B cell (primary cell): Measurements from ENCODE around the gene DDX59. TPM values are rescaled to one million over a fixed set of nuclear protein-coding genes. Genes with fewer than 3 reads are reported as not detected.

ENCODE experiments used
- ATAC-seq: fragments of 200-7000 bp; cut with Tn5 transposase; one replicate; pipeline ENCODE4 v1.10.0; 2021; ENCODE audit warnings: low read depth, mild to moderate bottlenecking, moderate number of reproducible peaks, moderate library complexity
- CTCF ChIA-PET: fragments of 350-600 bp; sonication (Branson Sonifier 250); formaldehyde crosslinking; loops from one replicate; lab custom pipeline; 2021; ENCODE audit warnings: antibody characterized with exemption, inconsistent platforms; lab: Charles Lee
- POLR2A ChIA-PET: fragments of 350-600 bp; sonication (Branson Sonifier 250); formaldehyde crosslinking; loops from one replicate; lab custom pipeline; 2021; ENCODE audit warnings: antibody characterized with exemption; lab: Charles Lee
- DNase-seq: peaks from one replicate; pipeline ENCODE4 v3.0.0; 2013
- H2AFZ ChIP-seq: 2 replicates; pipeline ENCODE4 v1.6.1; 2012; ENCODE audit warnings: mild to moderate bottlenecking, low read depth, low read length; ENCODE audit not compliant: insufficient read depth, poor library complexity, severe bottlenecking
- H3K27ac ChIP-seq, 2 donors: 1 replicate in 1 of 2; 2 replicates in 1 of 2; pipeline ENCODE4 v1.5.1; 2012 to 2013; ENCODE audit warnings: low read length in 2 of 2, mild to moderate bottlenecking in 2 of 2, moderate library complexity in 1 of 2
- H3K27me3 ChIP-seq, 4 experiments: fragments of 200-600 bp in 1 of 4; sonication (generic) in 1 of 4; replicated peaks in 1 of 4; 1 replicate in 2 of 4; 2 replicates in 2 of 4; pipeline versions ENCODE4 v1.6.1 to v1.7.0; 2013 to 2016; ENCODE audit warnings: low read length in 3 of 4, mild to moderate bottlenecking in 2 of 4, mixed read lengths in 1 of 4, moderate library complexity in 1 of 4; ENCODE audit not compliant: insufficient read depth in 4 of 4, control insufficient read depth in 3 of 4; ENCODE audit errors: control extremely low read depth in 1 of 4
- H3K36me3 ChIP-seq, 2 experiments: replicated peaks in 1 of 2; 1 replicate in 1 of 2; 2 replicates in 1 of 2; pipeline versions ENCODE4 v1.6.1 to v1.7.1; 2013; ENCODE audit warnings: low read length in 1 of 2; ENCODE audit not compliant: insufficient read depth in 2 of 2, control insufficient read depth in 1 of 2; ENCODE audit errors: control extremely low read depth in 1 of 2, extremely low read depth in 1 of 2
- H3K4me1 ChIP-seq, 2 donors: fragments of 200-600 bp in 1 of 2; sonication (generic) in 1 of 2; 1 replicate in 1 of 2; 2 replicates in 1 of 2; pipeline versions ENCODE4 v1.5.1 to v1.6.1; 2013 to 2017; ENCODE audit warnings: low read length in 2 of 2; ENCODE audit not compliant: control insufficient read depth in 2 of 2, insufficient read depth in 2 of 2
- H3K4me2 ChIP-seq: replicated peaks from 2 replicates; pipeline ENCODE3; 2012; ENCODE audit warnings: mild to moderate bottlenecking, low read depth, low read length; ENCODE audit not compliant: poor library complexity, severe bottlenecking
- H3K4me3 ChIP-seq, 5 experiments: fragments of 200-600 bp in 1 of 5; sonication (generic) in 1 of 5; 1 replicate in 3 of 5; 2 replicates in 2 of 5; pipeline versions ENCODE4 v1.5.1 to v1.7.0; 2011 to 2016; ENCODE audit warnings: low read length in 4 of 5, mild to moderate bottlenecking in 4 of 5, low read depth in 2 of 5, control low read depth in 1 of 5, moderate library complexity in 1 of 5; ENCODE audit not compliant: insufficient read depth in 1 of 5; ENCODE audit errors: control extremely low read depth in 1 of 5, extremely low read depth in 1 of 5
- H3K79me2 ChIP-seq: fragments of 200-600 bp; sonication (generic); one replicate; pipeline ENCODE4 v1.6.0; 2016; ENCODE audit warnings: low read length; ENCODE audit not compliant: control insufficient read depth, insufficient read depth
- H3K9ac ChIP-seq: fragments of 200-600 bp; sonication (generic); 2 replicates; pipeline ENCODE4 v1.6.1; 2017; ENCODE audit warnings: mild to moderate bottlenecking, low read length, moderate library complexity
- H3K9me3 ChIP-seq, 3 donors: one replicate each; pipeline versions ENCODE4 v1.6.1 to v1.7.1; 2013; ENCODE audit warnings: low read length in 2 of 3; ENCODE audit not compliant: control insufficient read depth in 2 of 3, insufficient read depth in 1 of 3; ENCODE audit errors: control extremely low read depth in 1 of 3
- H4K20me1 ChIP-seq: 2 replicates; pipeline ENCODE4 v1.6.0; 2012; ENCODE audit warnings: mild to moderate bottlenecking, low read length; ENCODE audit not compliant: insufficient read depth, control insufficient read depth, poor library complexity, severe bottlenecking
- H3K27ac Mint-ChIP-seq: one replicate; pipeline ENCODE4 v1.8.0; 2021; ENCODE audit warnings: mixed read lengths
- H3K27me3 Mint-ChIP-seq: one replicate; pipeline ENCODE4 v1.8.0; 2021; ENCODE audit warnings: mixed read lengths
- H3K4me1 Mint-ChIP-seq: one replicate; pipeline ENCODE4 v1.8.0; 2021; ENCODE audit warnings: mixed read lengths
- H3K4me3 Mint-ChIP-seq: one replicate; pipeline ENCODE4 v1.8.0; 2021; ENCODE audit warnings: mixed read lengths
- H3K9me3 Mint-ChIP-seq: one replicate; pipeline ENCODE4 v1.8.0; 2022; ENCODE audit warnings: mixed read lengths; ENCODE audit not compliant: insufficient read depth
- CTCF ChIP-seq: fragments of 200-600 bp; IDR thresholded peaks from one replicate; pipeline ENCODE4 v1.8.0; 2022; ENCODE audit warnings: antibody characterized with exemption, mild to moderate bottlenecking
- EZH2 ChIP-seq: IDR thresholded peaks from 2 replicates; pipeline ENCODE4 v1.6.1; 2012; ENCODE audit warnings: borderline replicate concordance, low read depth, mild to moderate bottlenecking, moderate library complexity, low read length; ENCODE audit not compliant: insufficient read depth, poor library complexity, severe bottlenecking
- WGBS: methylation state at CpG from one replicate; pipeline ENCODE4 v1.1.5; 2013; ENCODE audit warnings: missing lambda C conversion rate; ENCODE audit not compliant: insufficient coverage; 5-methylcytosine and 5-hydroxymethylcytosine counted together
- intact Hi-C: fragments of 100-400 bp; cut with micrococcal nuclease; formaldehyde crosslinking; loops from one replicate; pipeline ENCODE4 v1.10.0; 2022
- polyA plus RNA-seq: library from polyadenylated mRNA; depleted of rRNA; stranded (reverse); fragments of >200 nt; gene quantifications from 2 replicates; pipeline ENCODE4 v1.2.3, GENCODE V29; 2012
- total RNA-seq, 2 donors: library from RNA; stranded (reverse); fragments of 120-200 nt in 1 of 2; gene quantifications; 1 replicate in 1 of 2; 2 replicates in 1 of 2; pipeline versions ENCODE4 v1.2.3 to v1.2.4, GENCODE V29; 2013 to 2022

Gene DDX59
- total and polyA plus RNA-seq, 2 donors (not counting 1 experiment from before 2014, with no cell fraction given), result 20.2 to 41.9 TPM

GRCh38 chr1:200654660-200655059 lies 15.0 kb downstream of the DDX59 start:
- H4K20me1 ChIP-seq, result no peaks in the 10 kb centered on the region
- no peaks in the 10 kb centered on the region for H3K27me3 Mint-ChIP-seq
- intact Hi-C loops, result loop anchor here (2.0 kb wide), 1 partner anchor 14 kb away; the partner anchor contains the start of gene DDX59
- TF ChIP-seq EZH2 (no peak), CTCF (no peak)
- peaks cover 0 to 36% of the 10 kb centered on the region in 2 experiments for H3K36me3 ChIP-seq
- H3K79me2 ChIP-seq, result no peaks in the 10 kb centered on the region
- no peaks in the 10 kb centered on the region for H3K9me3 Mint-ChIP-seq
- no peak overlapping the region for H3K4me3 ChIP-seq
- no peak overlapping the region for H3K9ac ChIP-seq
- H3K4me3 Mint-ChIP-seq, result no peak overlapping the region
- H3K27ac Mint-ChIP-seq, result peak overlapping the region; percentile 1
- CTCF ChIA-PET, result no interaction called here
- no peak overlapping the region for H3K4me2 ChIP-seq
- DNase-seq (no peak), ATAC-seq (no peak)
- no peak overlapping the region for H3K27ac ChIP-seq
- H3K4me1 ChIP-seq, result peaks cover 0 to 7% of the 10 kb centered on the region in 2 donors
- H3K27me3 ChIP-seq, result no peaks in the 10 kb centered on the region
- no peak overlapping the region for H2AFZ ChIP-seq
- POLR2A ChIA-PET, result no interaction called here
- H3K4me1 Mint-ChIP-seq, result peaks cover 24% of the 10 kb centered on the region
- H3K9me3 ChIP-seq, result no peaks in the 10 kb centered on the region
- 59% methylated on average over 5 of the region's 5 CpGs for WGBS

GRCh38 chr1:200653022-200653462 lies 16.7 kb downstream of the DDX59 start:
- ATAC-seq (no peak), DNase-seq (no peak)
- no peaks in the 10 kb centered on the region for H4K20me1 ChIP-seq
- Mint-ChIP-seq H3K4me3 (no peak overlapping the region), H3K9me3 (no peaks in the 10 kb centered on the region), H3K4me1 (peaks cover 24% of the 10 kb centered on the region), H3K27ac (peak overlapping the region; percentile 16), H3K27me3 (no peaks in the 10 kb centered on the region)
- no peak for TF ChIP-seq EZH2
- no peak for TF ChIP-seq CTCF
- H3K4me2 ChIP-seq, result no peak overlapping the region
- no peak overlapping the region for H2AFZ ChIP-seq
- CTCF ChIA-PET, result no interaction called here
- 14% methylated on average over 5 of the region's 5 CpGs for WGBS
- H3K9ac ChIP-seq, result no peak overlapping the region
- POLR2A ChIA-PET, result no interaction called here
- no peaks in the 10 kb centered on the region for H3K79me2 ChIP-seq
- H3K4me1 ChIP-seq, result peaks cover 0 to 7% of the 10 kb centered on the region in 2 donors
- no peaks in the 10 kb centered on the region for H3K9me3 ChIP-seq
- no peak overlapping the region for H3K4me3 ChIP-seq
- no peaks in the 10 kb centered on the region for H3K27me3 ChIP-seq
- no peak overlapping the region for H3K27ac ChIP-seq
- peaks cover 0 to 34% of the 10 kb centered on the region in 2 experiments for H3K36me3 ChIP-seq
- intact Hi-C loops, result no loop called here
